Measurements from ENCODE around the gene LSG1.

GRCh38 chr3:194610689-194611088, 61.3 kb downstream of the LSG1 start:
- TF ChIP-seq CTCF (conservative IDR thresholded peaks at IDR 0.05; ENCODE audit: low read depth, low read length) (no peak), EZH2 (IDR thresholded peaks at IDR 0.05; ENCODE audit: borderline replicate concordance, low read depth, low read length, poor library complexity, severe bottlenecking) (no peak)
